Esophagus muscularis mucosa (tissue), 3 donors: ENCODE measurements around the gene NUP85.

Experiments
- POLR2A ChIP-seq: fragments of 450-650 bp; IDR thresholded peaks from one replicate; pipeline ENCODE4 v1.6.1; 2017; ENCODE audit warnings: antibody characterized with exemption, moderate library complexity, mild to moderate bottlenecking, low read depth
- TF ChIP-seq, protein P1 (sequence below), 3 experiments: fragments of 200-600 bp in 2 of 3; fragments of 450-650 bp in 1 of 3; sonication (generic) in 2 of 3; IDR thresholded peaks; one replicate each; pipeline ENCODE4 v1.5.1; 2017 to 2019; ENCODE audit warnings: antibody characterized with exemption in 3 of 3, mild to moderate bottlenecking in 2 of 3, moderate library complexity in 1 of 3

DNA sequence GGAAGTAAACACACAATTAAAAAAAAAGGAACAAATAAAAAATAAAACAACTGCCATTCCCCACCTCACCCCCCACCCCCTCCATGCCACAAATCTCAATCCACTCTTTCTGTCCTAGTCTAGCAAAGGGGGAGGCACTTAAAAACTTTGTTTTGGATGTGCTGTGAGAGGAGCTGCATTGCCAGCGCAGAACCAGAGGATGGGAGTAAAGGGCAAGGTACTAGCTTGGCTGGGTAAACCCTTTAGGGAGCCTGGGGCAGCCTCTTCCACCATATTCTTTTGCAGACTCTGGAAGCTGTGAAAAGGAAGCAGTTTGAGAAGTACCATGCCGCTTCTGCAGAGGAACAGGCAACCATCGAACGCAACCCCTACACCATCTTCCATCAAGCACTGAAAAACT is 57.6 kb downstream of the NUP85 start:
- TF ChIP-seq, protein P1, sequence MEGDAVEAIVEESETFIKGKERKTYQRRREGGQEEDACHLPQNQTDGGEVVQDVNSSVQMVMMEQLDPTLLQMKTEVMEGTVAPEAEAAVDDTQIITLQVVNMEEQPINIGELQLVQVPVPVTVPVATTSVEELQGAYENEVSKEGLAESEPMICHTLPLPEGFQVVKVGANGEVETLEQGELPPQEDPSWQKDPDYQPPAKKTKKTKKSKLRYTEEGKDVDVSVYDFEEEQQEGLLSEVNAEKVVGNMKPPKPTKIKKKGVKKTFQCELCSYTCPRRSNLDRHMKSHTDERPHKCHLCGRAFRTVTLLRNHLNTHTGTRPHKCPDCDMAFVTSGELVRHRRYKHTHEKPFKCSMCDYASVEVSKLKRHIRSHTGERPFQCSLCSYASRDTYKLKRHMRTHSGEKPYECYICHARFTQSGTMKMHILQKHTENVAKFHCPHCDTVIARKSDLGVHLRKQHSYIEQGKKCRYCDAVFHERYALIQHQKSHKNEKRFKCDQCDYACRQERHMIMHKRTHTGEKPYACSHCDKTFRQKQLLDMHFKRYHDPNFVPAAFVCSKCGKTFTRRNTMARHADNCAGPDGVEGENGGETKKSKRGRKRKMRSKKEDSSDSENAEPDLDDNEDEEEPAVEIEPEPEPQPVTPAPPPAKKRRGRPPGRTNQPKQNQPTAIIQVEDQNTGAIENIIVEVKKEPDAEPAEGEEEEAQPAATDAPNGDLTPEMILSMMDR (IDR thresholded peaks at IDR 0.05): no peak
- no peak for TF ChIP-seq POLR2A
